ENCODE results near the gene SEBOX.

DNA sequence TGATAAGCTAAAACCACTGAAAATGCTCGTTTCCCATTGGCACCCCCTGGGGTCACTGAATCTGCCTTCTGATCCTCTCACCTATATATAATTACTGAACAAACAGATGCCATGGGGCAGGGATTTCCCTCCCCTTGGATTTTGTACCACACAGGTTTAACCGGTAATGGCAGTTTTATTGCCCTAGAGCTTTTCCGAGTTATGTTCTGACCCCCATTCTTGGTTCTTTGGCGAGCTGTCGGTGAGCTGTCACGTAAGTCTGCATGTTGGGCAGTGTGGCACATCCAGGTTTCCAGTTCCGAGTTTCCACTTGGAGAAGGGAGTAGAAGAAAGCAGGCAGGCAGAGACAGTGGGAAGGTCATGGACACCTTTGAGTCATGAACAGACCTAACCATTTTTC lies 38.9 kb downstream of the SEBOX start:
- TF ChIP-seq, protein P1, sequence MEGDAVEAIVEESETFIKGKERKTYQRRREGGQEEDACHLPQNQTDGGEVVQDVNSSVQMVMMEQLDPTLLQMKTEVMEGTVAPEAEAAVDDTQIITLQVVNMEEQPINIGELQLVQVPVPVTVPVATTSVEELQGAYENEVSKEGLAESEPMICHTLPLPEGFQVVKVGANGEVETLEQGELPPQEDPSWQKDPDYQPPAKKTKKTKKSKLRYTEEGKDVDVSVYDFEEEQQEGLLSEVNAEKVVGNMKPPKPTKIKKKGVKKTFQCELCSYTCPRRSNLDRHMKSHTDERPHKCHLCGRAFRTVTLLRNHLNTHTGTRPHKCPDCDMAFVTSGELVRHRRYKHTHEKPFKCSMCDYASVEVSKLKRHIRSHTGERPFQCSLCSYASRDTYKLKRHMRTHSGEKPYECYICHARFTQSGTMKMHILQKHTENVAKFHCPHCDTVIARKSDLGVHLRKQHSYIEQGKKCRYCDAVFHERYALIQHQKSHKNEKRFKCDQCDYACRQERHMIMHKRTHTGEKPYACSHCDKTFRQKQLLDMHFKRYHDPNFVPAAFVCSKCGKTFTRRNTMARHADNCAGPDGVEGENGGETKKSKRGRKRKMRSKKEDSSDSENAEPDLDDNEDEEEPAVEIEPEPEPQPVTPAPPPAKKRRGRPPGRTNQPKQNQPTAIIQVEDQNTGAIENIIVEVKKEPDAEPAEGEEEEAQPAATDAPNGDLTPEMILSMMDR (tag by site-specific recombination; IDR thresholded peaks at IDR 0.05), result no peak
- TF ChIP-seq ZNF341 (tag by site-specific recombination; IDR thresholded peaks at IDR 0.05; ENCODE audit: low read depth), result no peak
- no peak for TF ChIP-seq ZNF555 (tag by site-specific recombination; conservative IDR thresholded peaks at IDR 0.05)
- no peak for TF ChIP-seq MEIS1 (CRISPR knock-in tag; IDR thresholded peaks at IDR 0.05; ENCODE audit: borderline replicate concordance)
- no peak for TF ChIP-seq ZNF791 (tag by site-specific recombination; IDR thresholded peaks at IDR 0.05)
- TF ChIP-seq ZNF837 (tag by site-specific recombination; IDR thresholded peaks at IDR 0.05), result no peak
- TF ChIP-seq, protein P2, sequence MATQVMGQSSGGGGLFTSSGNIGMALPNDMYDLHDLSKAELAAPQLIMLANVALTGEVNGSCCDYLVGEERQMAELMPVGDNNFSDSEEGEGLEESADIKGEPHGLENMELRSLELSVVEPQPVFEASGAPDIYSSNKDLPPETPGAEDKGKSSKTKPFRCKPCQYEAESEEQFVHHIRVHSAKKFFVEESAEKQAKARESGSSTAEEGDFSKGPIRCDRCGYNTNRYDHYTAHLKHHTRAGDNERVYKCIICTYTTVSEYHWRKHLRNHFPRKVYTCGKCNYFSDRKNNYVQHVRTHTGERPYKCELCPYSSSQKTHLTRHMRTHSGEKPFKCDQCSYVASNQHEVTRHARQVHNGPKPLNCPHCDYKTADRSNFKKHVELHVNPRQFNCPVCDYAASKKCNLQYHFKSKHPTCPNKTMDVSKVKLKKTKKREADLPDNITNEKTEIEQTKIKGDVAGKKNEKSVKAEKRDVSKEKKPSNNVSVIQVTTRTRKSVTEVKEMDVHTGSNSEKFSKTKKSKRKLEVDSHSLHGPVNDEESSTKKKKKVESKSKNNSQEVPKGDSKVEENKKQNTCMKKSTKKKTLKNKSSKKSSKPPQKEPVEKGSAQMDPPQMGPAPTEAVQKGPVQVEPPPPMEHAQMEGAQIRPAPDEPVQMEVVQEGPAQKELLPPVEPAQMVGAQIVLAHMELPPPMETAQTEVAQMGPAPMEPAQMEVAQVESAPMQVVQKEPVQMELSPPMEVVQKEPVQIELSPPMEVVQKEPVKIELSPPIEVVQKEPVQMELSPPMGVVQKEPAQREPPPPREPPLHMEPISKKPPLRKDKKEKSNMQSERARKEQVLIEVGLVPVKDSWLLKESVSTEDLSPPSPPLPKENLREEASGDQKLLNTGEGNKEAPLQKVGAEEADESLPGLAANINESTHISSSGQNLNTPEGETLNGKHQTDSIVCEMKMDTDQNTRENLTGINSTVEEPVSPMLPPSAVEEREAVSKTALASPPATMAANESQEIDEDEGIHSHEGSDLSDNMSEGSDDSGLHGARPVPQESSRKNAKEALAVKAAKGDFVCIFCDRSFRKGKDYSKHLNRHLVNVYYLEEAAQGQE (tag by site-specific recombination; IDR thresholded peaks at IDR 0.05), result no peak
- no peak for TF ChIP-seq YY1 (tag by site-specific recombination; IDR thresholded peaks at IDR 0.05)
- TF ChIP-seq ZSCAN30 (tag by site-specific recombination; IDR thresholded peaks at IDR 0.05), result no peak
- no peak for TF ChIP-seq PRDM1 (tag by site-specific recombination; IDR thresholded peaks at IDR 0.05)

Measured in HEK293 (cell line).